ENCODE results near the gene SVIL. TPM values are rescaled to one million over a fixed set of nuclear protein-coding genes. Genes with fewer than 3 reads are reported as not detected.
A peak's percentile ranks its signal among the peaks of the same experiment; 100 is the strongest.
"Not testable (repeated sequence)": the region's sequence is repeated elsewhere in the genome, so short reads cannot be mapped to it uniquely, and the experiment has no call there.

The SVIL gene
- total RNA-seq, 1 donor from 2014 or later, result 94.7 TPM

GRCh38 chr10:29542723-29543122, 92.0 kb downstream of the SVIL start:
- Histone ChIP-seq H3K36me3 (peaks cover 12 to 13% of the 10 kb centered on the region in 2 donors), H3K4me1 (peaks cover 19 to 36% of the 10 kb centered on the region in 2 donors), H3K27ac (peak overlapping the region in 1 of 2 donors; percentile 26)

GRCh38 chr10:29541422-29542210, 93.2 kb downstream of the SVIL start:
- peaks cover 9 to 13% of the 10 kb centered on the region in 2 donors for H3K36me3 ChIP-seq
- intact Hi-C loops (cut with DNase I), result no loop called here
- H3K9me3 ChIP-seq, result no peaks in the 10 kb centered on the region
- no peaks in the 10 kb centered on the region for H3K27me3 ChIP-seq
- H3K4me3 ChIP-seq, result no peak overlapping the region
- no peak for DNase-seq (ENCODE audit: low spot score in 2 of 2)
- TF ChIP-seq CTCF (IDR thresholded peaks at IDR 0.05), result no peak
- no peak overlapping the region for H3K27ac ChIP-seq
- peaks cover 16 to 36% of the 10 kb centered on the region in 2 donors for H3K4me1 ChIP-seq

More at GRCh38 chr10:29542723-29543122, 92.0 kb downstream of the SVIL start:
- Histone ChIP-seq H3K27me3 (no peaks in the 10 kb centered on the region), H3K4me3 (no peak overlapping the region), H3K9me3 (no peaks in the 10 kb centered on the region)
- intact Hi-C loops (cut with DNase I), result no loop called here
- DNase-seq (ENCODE audit: low spot score in 2 of 2), result no peak
- TF ChIP-seq CTCF (IDR thresholded peaks at IDR 0.05), result no peak

- Histone ChIP-seq H3K27ac (peak overlapping the region in 1 of 2 donors; percentile 17), H3K36me3 (peaks cover 7 to 13% of the 10 kb centered on the region in 2 donors), H3K4me3 (no peak overlapping the region), H3K4me1 (peaks cover 12 to 47% of the 10 kb centered on the region in 2 donors), H3K27me3 (no peaks in the 10 kb centered on the region), H3K9me3 (no peaks in the 10 kb centered on the region)
- TF ChIP-seq CTCF (IDR thresholded peaks at IDR 0.05), result no peak
- intact Hi-C loops (cut with DNase I), result no loop called here
- DNase-seq (ENCODE audit: low spot score in 2 of 2), result no peak
Observed at GRCh38 chr10:29540016-29540415, 94.8 kb downstream of the SVIL start.

- Histone ChIP-seq H3K4me1 (peaks cover 10 to 50% of the 10 kb centered on the region in 2 donors), H3K36me3 (peaks cover 5 to 13% of the 10 kb centered on the region in 2 donors), H3K4me3 (no peak overlapping the region), H3K27me3 (no peaks in the 10 kb centered on the region), H3K9me3 (no peaks in the 10 kb centered on the region), H3K27ac (peak overlapping the region in 1 of 2 donors; percentile 17)
- intact Hi-C loops (cut with DNase I), result loop anchor here (5.0 kb wide), 1 partner anchor 53 kb away; no protein-coding TSS in a partner anchor
- TF ChIP-seq CTCF (IDR thresholded peaks at IDR 0.05), result no peak
- DNase-seq (ENCODE audit: low spot score in 2 of 2), result no peak
Observed at GRCh38 chr10:29539412-29539811, 95.4 kb downstream of the SVIL start.

- H3K36me3 ChIP-seq, result peaks cover 10 to 13% of the 10 kb centered on the region in 2 donors
- no peak overlapping the region for H3K4me3 ChIP-seq
- no peaks in the 10 kb centered on the region for H3K27me3 ChIP-seq
- H3K4me1 ChIP-seq, result peaks cover 5 to 43% of the 10 kb centered on the region in 2 donors
- TF ChIP-seq CTCF (IDR thresholded peaks at IDR 0.05), result no peak
- H3K27ac ChIP-seq, result no peak overlapping the region
- intact Hi-C loops (cut with DNase I), result loop anchor here (5.0 kb wide), 1 partner anchor 55 kb away; no protein-coding TSS in a partner anchor
- no peaks in the 10 kb centered on the region for H3K9me3 ChIP-seq
- no peak for DNase-seq (ENCODE audit: low spot score in 2 of 2)
Observed at GRCh38 chr10:29537799-29538198, 97.0 kb downstream of the SVIL start.

- Histone ChIP-seq H3K4me1 (peaks cover 3 to 42% of the 10 kb centered on the region in 2 donors), H3K36me3 (peaks cover 21% of the 10 kb centered on the region in 2 donors), H3K27ac (peak overlapping the region; percentile 71 to 73)
- intact Hi-C loops (cut with DNase I), result loop anchor here (5.0 kb wide), 1 partner anchor 56 kb away; no protein-coding TSS in a partner anchor
- H3K9me3 ChIP-seq; H3K4me3 ChIP-seq; H3K27me3 ChIP-seq; DNase-seq (ENCODE audit: low spot score in 2 of 2): not testable (repeated sequence)
Observed at GRCh38 chr10:29536691-29537090, 98.1 kb downstream of the SVIL start.
